ENCODE data around the gene SLC18A3. TPM values are rescaled to one million over a fixed set of nuclear protein-coding genes. Genes with fewer than 3 reads are reported as not detected.

SLC18A3 gene
- total RNA-seq, 1 donor from 2014 or later, result 0.20 TPM

DNA sequence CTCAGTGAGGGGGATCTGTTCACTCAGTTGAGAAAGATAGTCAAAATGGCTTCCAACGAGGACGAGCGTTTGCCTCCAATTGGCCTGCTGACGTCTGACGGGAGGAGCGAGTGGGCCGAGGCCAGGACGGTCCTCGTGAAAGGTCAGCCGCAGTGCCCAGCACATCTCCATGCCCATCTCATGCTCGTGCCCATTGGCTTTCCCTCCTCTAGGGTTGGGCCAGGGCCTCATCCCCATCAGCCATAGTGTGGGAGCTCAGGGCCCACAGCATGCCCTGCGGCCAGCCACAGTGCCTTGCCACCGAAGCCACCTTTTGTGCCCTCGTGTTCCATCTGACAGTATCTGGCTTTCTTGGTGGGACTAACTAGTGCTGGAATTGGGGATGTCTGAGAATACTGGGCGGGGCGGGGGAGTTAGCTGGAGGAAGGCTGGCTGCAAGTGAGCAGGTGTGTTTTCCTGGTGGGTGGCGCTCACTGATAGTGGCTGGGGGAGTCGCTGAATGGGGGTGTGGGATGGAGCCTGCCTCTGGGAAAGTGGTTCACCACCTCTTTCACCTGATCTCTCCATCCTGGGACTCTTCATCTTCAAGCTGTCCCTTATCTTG, 17.6 kb downstream of the SLC18A3 start:
- DNase-seq (ENCODE audit: low spot score), result no peak

DNA sequence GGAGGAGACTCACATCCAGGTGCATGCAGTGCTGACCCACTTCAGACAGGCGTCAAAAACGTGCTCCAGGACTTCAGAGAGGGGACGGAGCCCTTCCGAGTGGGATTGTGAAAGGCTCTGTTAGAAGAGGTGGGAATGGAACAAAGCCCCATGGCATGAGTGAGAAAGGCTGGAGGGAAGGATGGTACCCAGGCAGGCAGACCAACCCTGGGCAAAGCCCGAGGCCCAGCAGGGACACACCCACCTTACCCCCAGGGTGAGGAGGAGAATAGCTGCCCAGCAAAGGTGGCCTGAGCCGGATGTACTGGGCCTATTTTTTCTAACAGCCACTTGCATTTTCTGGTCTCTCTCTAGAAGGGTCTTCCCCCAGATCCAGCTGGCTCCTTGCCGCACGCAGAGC, 18.5 kb downstream of the SLC18A3 start:
- no peak for DNase-seq (ENCODE audit: low spot score)

- DNase-seq (ENCODE audit: low spot score), result no peak
Observed at GRCh38 chr10:49629431-49629881, 19.3 kb downstream of the SLC18A3 start.

- DNase-seq (ENCODE audit: low spot score), result no peak
Observed at GRCh38 chr10:49631975-49632374, 21.9 kb downstream of the SLC18A3 start.

DNA sequence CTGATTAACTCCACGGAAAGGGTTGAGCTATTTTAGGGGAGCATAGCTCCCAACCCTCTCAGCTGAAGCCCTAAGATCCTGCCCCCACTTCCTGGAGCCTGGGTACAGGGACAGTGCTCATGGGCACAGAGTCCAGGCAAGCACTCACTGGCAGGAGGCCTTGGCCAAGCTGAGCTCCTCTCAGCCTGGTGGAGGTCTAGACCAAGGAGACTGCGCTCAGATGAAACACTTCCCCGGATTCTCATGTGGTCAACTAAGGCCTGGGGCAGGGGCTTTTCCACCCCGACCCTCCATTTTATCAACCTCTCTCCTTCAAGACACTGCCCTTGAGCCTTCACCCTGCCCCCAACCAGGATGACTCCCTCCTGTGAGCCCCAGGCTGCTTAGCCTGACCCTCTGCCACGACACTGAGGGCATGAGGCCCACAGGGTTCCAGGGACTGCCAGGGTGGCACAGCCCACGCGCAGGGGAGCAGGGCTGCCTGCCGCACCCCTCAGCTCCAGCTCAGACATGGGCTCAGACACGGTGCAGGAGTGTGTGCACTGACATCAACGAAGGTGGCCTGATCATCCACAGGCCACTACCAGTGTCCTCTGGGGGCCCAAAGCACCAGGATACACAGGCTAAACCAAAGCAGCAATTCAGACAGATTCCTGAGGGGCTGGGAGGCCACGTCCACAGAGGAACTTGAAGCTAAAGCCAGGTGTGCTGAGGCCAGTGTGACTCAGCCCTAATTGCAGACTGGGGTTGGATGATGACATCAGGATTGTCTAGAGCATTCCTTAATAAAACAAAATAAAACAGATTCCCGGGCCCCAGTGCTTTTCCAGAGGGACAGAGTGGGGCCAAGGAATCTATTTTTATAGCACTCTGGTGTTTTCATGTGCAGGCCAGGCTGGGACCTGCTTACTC, 22.6 kb downstream of the SLC18A3 start:
- DNase-seq (ENCODE audit: low spot score), result no peak

DNA sequence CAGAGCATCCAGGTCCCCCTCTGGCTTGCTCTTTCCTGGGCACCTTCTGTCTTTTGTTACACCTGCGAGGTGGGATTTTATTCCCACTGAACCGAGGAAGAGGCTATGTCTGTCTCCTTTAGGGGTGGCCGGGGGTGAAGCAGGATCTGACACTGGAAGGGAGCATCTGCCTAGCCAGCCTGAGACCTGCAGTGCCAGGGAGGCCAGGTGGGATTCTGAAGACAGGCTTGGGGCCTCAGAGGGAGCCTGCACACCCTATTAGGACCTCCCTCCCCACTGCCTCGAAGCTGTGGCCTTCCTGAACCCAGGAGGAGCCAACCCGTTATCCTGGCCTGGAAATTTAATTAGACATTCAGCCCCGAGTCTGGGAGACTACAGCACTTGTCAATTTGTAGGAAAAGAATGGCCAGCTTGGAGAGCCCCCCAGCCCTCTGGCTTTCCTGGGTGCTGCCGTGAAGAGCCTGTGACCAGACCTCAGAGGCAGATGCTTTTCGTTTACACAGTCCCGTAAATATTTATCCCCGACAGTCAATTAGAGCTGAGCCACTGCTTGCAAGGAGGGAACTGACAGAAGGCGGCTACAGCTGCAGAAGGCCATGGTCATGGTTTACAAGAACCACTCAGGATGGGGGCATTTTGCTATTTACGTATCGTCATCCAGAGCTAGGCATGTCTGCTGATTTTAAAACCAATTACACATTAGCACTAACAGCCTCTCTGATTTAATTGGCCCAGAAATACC, 23.4 kb downstream of the SLC18A3 start:
- no peak for DNase-seq (ENCODE audit: low spot score)

DNA sequence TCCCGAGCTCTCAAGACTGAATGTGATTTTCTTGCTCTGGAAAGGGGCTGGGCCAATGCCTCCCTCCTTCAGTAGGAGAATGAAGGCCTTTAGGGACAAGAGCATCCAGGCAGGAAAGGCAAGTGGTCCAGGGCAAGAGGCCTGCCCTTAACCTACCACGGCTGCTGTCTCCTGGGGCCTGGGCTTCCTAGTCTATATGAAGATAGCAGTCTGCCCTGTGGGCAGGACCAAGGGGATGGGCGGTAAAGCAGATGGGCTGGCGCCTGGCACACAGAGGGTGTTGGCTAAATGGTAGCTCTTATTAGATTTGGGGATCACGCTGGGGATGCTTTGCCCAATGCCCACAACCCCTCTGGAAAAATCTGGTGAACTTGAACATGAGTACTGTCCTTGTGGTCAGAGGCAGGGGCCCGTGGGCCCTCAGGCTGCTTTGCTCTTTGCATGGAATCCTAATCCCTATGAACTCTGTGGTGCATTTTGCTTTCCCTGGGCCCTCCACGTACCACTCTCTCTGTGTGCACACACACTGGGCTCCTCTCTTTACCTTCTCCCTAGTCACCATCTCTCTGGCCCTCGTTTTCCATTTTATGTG, 24.1 kb downstream of the SLC18A3 start:
- no peak for DNase-seq (ENCODE audit: low spot score)

DNA sequence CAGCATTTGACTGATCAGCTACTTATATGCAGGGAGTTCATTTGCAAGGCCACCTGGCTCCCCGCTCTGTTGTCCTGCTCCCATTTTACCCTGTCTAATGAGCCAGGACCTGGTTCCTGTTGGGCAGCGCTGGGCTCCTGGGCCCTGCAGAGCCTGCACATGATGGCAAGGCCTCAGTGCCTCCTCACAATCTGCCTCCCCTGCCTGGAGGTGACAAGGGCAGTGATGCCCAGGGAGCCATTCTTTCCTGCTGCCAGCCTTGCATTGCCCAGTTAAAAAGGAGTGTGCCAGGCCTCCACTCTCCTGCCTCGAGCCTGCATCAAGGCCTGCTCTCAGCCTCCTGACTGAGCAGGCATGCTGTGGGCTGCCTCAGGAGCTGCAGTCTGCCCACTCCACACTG, 32.2 kb downstream of the SLC18A3 start:
- DNase-seq (ENCODE audit: low spot score), result no peak

- no peak for DNase-seq (ENCODE audit: low spot score)
Observed at GRCh38 chr10:49643241-49644034, 33.3 kb downstream of the SLC18A3 start.

DNA sequence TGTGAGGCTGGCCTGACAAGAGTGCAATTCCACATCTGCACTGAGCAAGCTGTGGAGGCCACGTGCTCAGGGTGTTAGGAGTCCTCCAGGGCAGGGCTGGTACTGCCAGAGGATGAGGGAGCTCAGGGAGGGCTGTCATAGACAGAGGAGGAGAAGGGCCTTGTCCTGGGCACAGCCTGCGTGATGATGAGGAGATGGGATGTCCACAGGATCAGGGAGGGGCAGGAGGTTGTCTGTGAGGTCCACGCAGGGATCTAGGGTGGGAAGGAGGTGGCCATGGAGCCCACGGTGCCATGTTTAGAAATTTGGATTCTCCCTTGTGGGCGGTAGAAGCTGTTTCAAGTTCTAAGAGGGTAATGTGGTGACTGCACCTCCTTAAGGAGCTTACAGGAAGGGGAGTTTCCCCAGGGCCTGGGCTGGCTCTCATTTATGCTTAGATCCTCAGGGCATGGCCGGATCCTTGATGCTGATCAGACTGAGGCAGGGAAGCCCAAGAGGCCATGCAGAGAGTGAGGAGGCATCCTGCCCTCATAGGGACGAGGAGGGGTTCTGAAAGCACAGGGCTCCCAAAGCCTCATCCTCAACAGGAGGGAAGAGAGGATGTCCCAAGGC, 34.0 kb downstream of the SLC18A3 start:
- DNase-seq (ENCODE audit: low spot score), result no peak

DNA sequence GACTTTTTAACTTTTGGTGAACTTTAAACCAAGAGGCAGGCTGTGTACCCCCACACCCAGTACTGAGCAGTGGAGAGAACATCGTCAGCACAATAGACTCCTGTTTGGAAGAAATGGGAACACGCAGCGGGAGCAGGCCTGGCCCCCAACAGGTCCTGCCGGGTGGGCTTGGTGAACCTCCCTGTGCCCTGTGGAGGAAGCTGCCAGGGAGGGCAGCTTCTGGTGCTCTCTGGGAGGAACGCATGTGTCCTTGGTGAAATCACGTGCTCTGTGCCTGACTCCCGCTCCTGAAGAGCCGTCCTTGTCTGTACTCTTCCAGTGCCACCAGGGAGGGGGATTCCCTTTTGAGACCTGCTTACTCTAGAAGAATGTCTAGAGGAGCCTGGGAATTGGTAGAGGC, 35.3 kb downstream of the SLC18A3 start:
- DNase-seq (ENCODE audit: low spot score), result no peak

DNA sequence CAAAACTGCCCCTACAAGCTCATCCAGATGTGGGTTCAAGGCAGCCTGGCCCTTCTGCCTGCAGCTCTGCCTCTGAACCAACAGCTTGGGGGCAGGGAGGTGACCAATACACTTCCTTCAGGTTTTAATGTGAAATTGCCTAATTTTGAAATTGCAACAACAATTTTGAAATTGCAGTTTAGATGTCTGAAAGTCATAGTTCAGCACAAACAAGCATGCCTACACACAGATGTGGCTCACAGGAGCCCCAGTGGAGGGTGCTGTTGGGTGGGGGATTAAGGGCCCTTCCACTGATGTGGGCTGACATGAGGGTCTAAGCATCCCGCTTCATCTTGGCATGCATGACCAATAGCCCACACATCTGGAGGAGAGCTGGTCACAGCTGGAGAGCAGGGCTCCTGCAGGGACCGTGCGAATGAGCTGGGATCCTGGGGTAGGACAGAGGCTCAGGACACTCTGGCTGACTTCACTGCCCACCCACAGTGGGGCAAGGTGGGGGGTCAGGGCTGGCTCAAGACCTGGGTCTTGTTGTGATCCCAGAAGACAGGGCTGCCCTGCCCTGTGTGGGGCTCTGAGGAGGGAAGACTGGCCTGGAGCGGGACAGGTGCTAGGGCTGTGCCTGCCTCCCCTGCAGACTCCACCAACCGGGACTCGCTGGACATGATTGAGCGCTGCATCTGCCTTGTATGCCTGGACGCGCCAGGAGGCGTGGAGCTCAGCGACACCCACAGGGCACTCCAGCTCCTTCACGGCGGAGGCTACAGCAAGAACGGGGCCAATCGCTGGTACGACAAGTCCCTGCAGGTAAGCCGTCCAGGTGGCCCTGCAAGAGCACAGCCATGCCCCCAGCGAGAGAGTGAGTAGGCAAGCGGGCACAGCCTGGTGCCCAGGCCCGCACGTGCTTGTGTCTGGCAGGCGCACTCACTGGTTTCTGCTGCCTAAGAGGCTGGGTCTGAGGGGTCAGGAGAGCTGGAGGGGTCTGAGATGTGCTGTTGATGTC, 36.1 kb downstream of the SLC18A3 start:
- DNase-seq (ENCODE audit: low spot score), result no peak

DNA sequence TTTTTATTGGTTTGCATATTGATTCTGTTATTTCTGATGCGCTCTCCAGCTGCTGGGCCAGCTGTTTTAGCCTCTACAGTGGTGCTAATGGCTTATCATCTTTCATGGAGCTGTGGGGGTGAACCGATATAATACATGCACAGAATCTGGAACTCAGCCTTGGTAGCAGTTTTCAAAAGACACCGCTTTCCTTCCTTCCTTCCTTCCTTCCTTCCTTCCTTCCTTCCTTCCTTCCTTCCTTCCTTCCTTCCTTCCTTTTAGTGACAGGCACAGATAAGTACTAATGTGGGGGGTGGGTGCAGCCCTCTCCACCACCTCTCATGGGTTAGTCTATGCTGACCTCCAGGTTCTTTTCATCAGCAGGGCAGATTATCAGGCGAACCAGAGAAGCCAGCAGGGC, 37.4 kb downstream of the SLC18A3 start:
- no peak for DNase-seq (ENCODE audit: low spot score)

GRCh38 chr10:49647985-49648795, 38.1 kb downstream of the SLC18A3 start:
- DNase-seq (ENCODE audit: low spot score), result no peak

DNA sequence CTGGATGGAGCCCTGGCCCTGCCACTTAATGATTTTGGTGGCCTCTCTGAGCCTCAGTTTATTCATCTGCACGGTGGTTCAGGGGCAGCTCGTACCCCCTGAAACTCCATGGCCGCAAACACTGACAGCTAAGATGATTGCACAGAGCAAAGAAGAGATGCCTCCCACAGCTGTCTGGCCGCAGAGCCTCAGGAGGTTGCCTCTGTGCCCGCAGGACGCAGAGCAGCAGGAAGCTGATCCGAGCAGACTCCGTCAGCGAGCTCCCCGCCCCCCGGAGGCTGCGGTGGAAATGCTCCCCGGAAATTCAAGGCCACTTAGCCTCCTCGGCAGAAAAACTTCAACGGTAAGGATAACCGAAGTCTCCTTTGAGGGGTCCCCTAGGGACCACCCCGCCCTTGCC, 39.2 kb downstream of the SLC18A3 start:
- no peak for DNase-seq (ENCODE audit: low spot score)

- DNase-seq (ENCODE audit: low spot score), result peak; percentile 2
Observed at GRCh38 chr10:49649936-49650723, 40.0 kb downstream of the SLC18A3 start.

DNA sequence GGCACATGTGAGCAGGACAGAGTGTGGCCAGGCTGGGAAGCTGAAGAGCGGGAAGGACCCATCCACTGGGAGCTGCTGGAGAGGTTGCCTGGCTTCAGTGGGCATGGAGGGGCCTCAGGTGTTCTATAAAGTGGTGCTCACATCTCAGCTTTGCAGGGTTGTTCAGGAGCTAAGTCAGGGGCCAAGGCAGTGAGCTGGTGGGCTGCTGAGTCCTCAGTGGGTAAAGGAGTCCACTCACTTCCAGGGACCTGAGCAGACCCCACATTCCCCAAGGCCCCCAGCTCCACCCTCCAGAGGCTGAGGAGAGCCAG, 40.6 kb downstream of the SLC18A3 start:
- DNase-seq (ENCODE audit: low spot score), result peak; percentile 7
